Measurements from ENCODE around the gene GBE1. TPM values are rescaled to one million over a fixed set of nuclear protein-coding genes. Genes with fewer than 3 reads are reported as not detected.

Gene GBE1
- total RNA-seq, 2 experiments from 2014 or later = 29.8 to 33.3 TPM

DNA sequence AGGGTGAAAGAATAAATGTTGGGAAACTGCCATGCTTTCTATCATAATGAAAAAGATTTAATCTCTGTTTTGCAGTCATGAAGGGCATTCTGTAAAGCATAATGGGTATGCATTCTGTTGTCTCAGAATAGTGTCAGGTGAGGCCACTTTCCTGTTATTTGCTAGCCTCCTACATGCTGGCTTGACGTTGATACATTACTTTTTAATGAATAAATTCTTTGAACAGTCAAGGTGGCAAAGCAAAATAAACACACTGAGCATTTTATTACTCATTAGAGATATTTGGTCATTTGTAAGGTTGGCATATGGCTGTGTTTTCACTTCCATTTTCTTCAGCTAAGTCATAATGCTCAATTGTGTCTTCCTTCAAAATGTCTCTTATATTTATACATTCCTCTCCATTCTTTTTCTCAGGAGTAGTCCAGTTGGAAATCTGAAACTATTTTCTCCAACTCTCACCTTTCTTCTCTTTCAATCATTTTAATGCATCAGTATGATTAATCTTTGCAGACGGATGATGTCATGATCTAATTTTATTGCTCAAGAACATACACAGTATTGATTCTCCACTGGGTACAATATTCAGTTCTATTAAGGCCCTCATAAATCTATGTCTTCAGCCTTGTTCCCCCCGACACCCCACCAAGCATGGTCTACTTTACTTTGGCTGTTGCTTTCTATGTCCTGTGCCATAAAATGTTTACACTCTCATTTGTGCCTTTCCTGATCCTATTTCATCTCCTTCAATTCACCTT is 290.7 kb downstream of the GBE1 start:
- peaks cover 3% of the 10 kb centered on the region for H3K27me3 Mint-ChIP-seq (ENCODE audit: low read depth)
- H3K27ac Mint-ChIP-seq = no peak overlapping the region
- no peaks in the 10 kb centered on the region for H3K36me3 Mint-ChIP-seq (ENCODE audit: low read depth)
- no peaks in the 10 kb centered on the region for H3K4me1 Mint-ChIP-seq (ENCODE audit: low read depth)
- no peak overlapping the region for H3K4me3 Mint-ChIP-seq
- POLR2A ChIA-PET = no interaction called here
- DNase-seq = no peak
- CTCF ChIA-PET = no interaction called here
- no peak for ATAC-seq
- no peaks in the 10 kb centered on the region for H3K9me3 Mint-ChIP-seq (ENCODE audit: insufficient read depth)

DNA sequence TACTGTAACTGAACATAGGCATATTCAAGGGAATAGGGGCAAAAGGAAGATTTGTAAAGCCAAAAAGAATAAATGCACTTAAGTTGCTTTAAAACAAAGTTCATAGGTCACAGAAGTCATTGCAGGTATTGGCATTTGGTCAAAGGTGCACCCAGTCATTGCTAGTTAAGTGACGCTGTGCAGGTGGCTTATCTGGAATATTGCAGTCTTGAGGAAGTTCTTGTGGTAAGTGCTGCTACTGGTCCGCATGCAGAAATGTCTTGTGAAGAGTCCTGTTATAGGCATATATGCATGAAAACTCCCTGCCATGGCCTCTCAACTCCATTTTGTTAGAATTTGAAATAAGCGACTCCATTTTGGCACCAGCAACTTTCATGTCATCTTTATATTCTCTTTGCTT is 293.1 kb downstream of the GBE1 start:
- Mint-ChIP-seq H3K36me3 (ENCODE audit: low read depth) (no peaks in the 10 kb centered on the region), H3K4me3 (no peak overlapping the region), H3K9me3 (ENCODE audit: insufficient read depth) (no peaks in the 10 kb centered on the region), H3K4me1 (ENCODE audit: low read depth) (no peaks in the 10 kb centered on the region), H3K27ac (no peak overlapping the region), H3K27me3 (ENCODE audit: low read depth) (no peaks in the 10 kb centered on the region)
- POLR2A ChIA-PET = no interaction called here
- CTCF ChIA-PET = interaction anchor here (0.8 kb wide), 1 partner anchor 22 kb away, joined by 3 read pairs; no protein-coding TSS in a partner anchor
- DNase-seq (no peak), ATAC-seq (no peak)

- ChIA-PET CTCF (no interaction called here), POLR2A (no interaction called here)
- no peak for DNase-seq
- no peaks in the 10 kb centered on the region for H3K4me1 Mint-ChIP-seq (ENCODE audit: low read depth)
- H3K9me3 Mint-ChIP-seq (ENCODE audit: insufficient read depth) = no peaks in the 10 kb centered on the region
- no peak overlapping the region for H3K27ac Mint-ChIP-seq
- H3K4me3 Mint-ChIP-seq = no peak overlapping the region
- H3K36me3 Mint-ChIP-seq (ENCODE audit: low read depth) = no peaks in the 10 kb centered on the region
- H3K27me3 Mint-ChIP-seq (ENCODE audit: low read depth) = no peaks in the 10 kb centered on the region
- no peak for ATAC-seq
Measured at GRCh38 chr3:81466201-81466560, 295.3 kb downstream of the GBE1 start.

DNA sequence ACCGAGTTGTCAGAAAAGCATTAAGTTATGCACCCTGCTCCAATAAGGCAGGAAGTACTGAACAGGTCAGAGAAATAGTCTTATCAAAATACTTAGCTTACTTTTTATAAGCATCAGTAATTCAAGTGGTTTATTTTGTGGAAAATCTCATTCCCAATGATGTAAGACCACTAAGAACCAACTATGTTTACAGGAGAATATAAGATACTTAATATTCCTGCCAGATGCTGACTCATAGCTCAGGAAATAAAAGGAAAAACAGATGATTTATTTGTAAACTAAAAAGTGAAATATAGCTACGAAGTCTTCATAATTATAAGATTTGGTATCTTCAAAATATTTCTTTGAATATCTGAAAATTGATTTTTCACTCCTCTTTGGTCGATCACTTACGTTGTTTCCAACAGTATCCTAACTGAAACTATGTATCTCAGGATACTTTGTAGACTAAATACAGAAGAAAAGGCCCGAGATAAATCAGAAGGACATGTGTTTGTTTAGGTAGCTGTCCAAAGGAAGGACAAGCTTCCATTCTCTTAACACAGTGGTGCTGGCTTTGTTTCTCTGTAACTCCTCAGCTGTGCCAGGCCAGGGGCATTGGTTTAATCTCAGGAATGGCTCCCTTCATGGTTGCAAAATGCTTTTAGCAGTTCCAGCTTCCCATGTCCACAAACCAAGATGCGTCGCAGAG is 295.8 kb downstream of the GBE1 start:
- CTCF ChIA-PET = no interaction called here
- no peaks in the 10 kb centered on the region for H3K4me1 Mint-ChIP-seq (ENCODE audit: low read depth)
- POLR2A ChIA-PET = no interaction called here
- DNase-seq = no peak
- no peak for ATAC-seq
- H3K4me3 Mint-ChIP-seq = no peak overlapping the region
- no peaks in the 10 kb centered on the region for H3K36me3 Mint-ChIP-seq (ENCODE audit: low read depth)
- no peaks in the 10 kb centered on the region for H3K27me3 Mint-ChIP-seq (ENCODE audit: low read depth)
- H3K27ac Mint-ChIP-seq = no peak overlapping the region
- H3K9me3 Mint-ChIP-seq (ENCODE audit: insufficient read depth) = no peaks in the 10 kb centered on the region

GRCh38 chr3:81463781-81464180 is 297.7 kb downstream of the GBE1 start:
- ChIA-PET CTCF (interaction anchor here (1.0 kb wide), 1 partner anchor 26 kb away, joined by 3 read pairs; no protein-coding TSS in a partner anchor), POLR2A (no interaction called here)
- Mint-ChIP-seq H3K9me3 (ENCODE audit: insufficient read depth) (no peaks in the 10 kb centered on the region), H3K36me3 (ENCODE audit: low read depth) (no peaks in the 10 kb centered on the region), H3K27me3 (ENCODE audit: low read depth) (no peaks in the 10 kb centered on the region), H3K4me3 (no peak overlapping the region), H3K4me1 (ENCODE audit: low read depth) (no peaks in the 10 kb centered on the region), H3K27ac (no peak overlapping the region)
- ATAC-seq = no peak
- no peak for DNase-seq

DNA sequence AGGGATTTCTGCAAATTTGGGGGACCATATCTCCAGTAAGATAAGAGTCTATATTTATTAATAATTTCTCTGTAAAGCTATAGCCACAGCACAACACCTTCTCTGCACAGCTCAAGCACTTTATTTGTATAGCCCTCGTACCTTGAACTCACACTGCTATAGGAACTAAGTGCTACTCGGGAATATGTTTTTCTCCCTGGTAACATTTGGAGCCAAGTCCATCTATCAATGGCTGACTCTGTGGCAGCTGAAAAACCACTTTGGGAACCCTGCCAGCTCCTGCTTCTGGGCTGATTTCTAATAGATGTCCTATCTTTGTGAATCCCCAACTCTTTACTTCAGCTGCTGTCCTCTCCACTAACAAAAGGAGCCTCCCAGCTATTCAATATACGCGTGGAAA is 298.5 kb downstream of the GBE1 start:
- no peaks in the 10 kb centered on the region for H3K27me3 Mint-ChIP-seq (ENCODE audit: low read depth)
- no peaks in the 10 kb centered on the region for H3K9me3 Mint-ChIP-seq (ENCODE audit: insufficient read depth)
- no peaks in the 10 kb centered on the region for H3K36me3 Mint-ChIP-seq (ENCODE audit: low read depth)
- DNase-seq (no peak), ATAC-seq (no peak)
- ChIA-PET POLR2A (no interaction called here), CTCF (interaction anchor here (1.0 kb wide), 1 partner anchor 27 kb away, joined by 3 read pairs; no protein-coding TSS in a partner anchor)
- H3K4me1 Mint-ChIP-seq (ENCODE audit: low read depth) = no peaks in the 10 kb centered on the region
- H3K4me3 Mint-ChIP-seq = no peak overlapping the region
- H3K27ac Mint-ChIP-seq = no peak overlapping the region

GRCh38 chr3:81459733-81460132 is 301.7 kb downstream of the GBE1 start:
- H3K4me3 Mint-ChIP-seq = no peak overlapping the region
- ATAC-seq (no peak), DNase-seq (no peak)
- no peaks in the 10 kb centered on the region for H3K9me3 Mint-ChIP-seq (ENCODE audit: insufficient read depth)
- ChIA-PET POLR2A (no interaction called here), CTCF (no interaction called here)
- no peak overlapping the region for H3K27ac Mint-ChIP-seq
- no peaks in the 10 kb centered on the region for H3K27me3 Mint-ChIP-seq (ENCODE audit: low read depth)
- H3K36me3 Mint-ChIP-seq (ENCODE audit: low read depth) = no peaks in the 10 kb centered on the region
- H3K4me1 Mint-ChIP-seq (ENCODE audit: low read depth) = no peaks in the 10 kb centered on the region

DNA sequence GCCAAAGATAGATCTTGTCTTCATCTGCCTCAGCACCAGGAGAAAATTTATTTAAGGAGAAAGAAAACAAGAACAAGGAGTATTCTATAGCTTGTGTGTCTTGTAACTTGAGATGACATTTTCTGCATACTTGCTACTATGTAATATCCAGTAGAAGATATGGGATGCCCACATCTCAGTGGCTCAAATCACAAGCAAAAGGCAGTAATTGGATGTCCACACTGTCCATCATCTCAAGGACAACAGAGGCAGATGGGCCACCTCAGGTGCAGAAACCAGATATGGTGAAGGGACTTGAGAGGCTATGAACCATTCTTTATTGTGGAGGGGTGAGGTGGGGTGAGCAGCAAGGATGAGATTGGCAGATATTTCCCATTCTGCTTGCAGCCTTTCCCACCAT is 309.0 kb downstream of the GBE1 start:
- Mint-ChIP-seq H3K36me3 (ENCODE audit: low read depth) (no peaks in the 10 kb centered on the region), H3K27ac (no peak overlapping the region), H3K4me1 (ENCODE audit: low read depth) (no peaks in the 10 kb centered on the region), H3K27me3 (ENCODE audit: low read depth) (no peaks in the 10 kb centered on the region), H3K4me3 (no peak overlapping the region), H3K9me3 (ENCODE audit: insufficient read depth) (no peaks in the 10 kb centered on the region)
- CTCF ChIA-PET = no interaction called here
- POLR2A ChIA-PET = no interaction called here
- DNase-seq (no peak), ATAC-seq (no peak)

- Mint-ChIP-seq H3K27me3 (ENCODE audit: low read depth) (no peaks in the 10 kb centered on the region), H3K9me3 (ENCODE audit: insufficient read depth) (no peaks in the 10 kb centered on the region), H3K4me3 (no peak overlapping the region), H3K4me1 (ENCODE audit: low read depth) (no peaks in the 10 kb centered on the region), H3K36me3 (ENCODE audit: low read depth) (no peaks in the 10 kb centered on the region), H3K27ac (no peak overlapping the region)
- DNase-seq = no peak
- CTCF ChIA-PET = no interaction called here
- ATAC-seq = no peak
- POLR2A ChIA-PET = no interaction called here
Measured at GRCh38 chr3:81451611-81452010, 309.8 kb downstream of the GBE1 start.

GRCh38 chr3:81451140-81451539 is 310.3 kb downstream of the GBE1 start:
- Mint-ChIP-seq H3K36me3 (ENCODE audit: low read depth) (no peaks in the 10 kb centered on the region), H3K4me3 (no peak overlapping the region), H3K9me3 (ENCODE audit: insufficient read depth) (no peaks in the 10 kb centered on the region), H3K27ac (no peak overlapping the region), H3K4me1 (ENCODE audit: low read depth) (no peaks in the 10 kb centered on the region), H3K27me3 (ENCODE audit: low read depth) (no peaks in the 10 kb centered on the region)
- DNase-seq = no peak
- ATAC-seq = no peak
- ChIA-PET POLR2A (no interaction called here), CTCF (no interaction called here)

GRCh38 chr3:81446806-81447205 is 314.6 kb downstream of the GBE1 start:
- CTCF ChIA-PET = no interaction called here
- no peaks in the 10 kb centered on the region for H3K27me3 Mint-ChIP-seq (ENCODE audit: low read depth)

DNA sequence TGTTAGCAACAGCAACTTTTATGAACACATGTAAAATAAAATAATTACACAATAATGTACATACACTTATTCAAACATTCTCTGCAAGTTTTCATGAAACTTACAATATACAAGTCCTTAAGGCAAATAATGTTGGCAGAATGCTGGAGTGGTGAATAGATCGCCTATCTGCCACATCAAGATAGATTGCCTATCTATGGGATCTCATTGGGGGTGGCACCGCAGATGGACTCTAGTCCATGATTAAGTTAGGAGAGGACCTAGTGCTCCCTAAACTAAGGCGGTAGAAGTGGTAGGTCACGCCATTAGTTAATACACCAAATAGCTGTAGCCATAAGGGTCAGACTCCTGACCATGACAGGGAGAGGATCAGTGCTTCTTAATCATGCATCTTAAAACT is 315.7 kb downstream of the GBE1 start:
- H3K36me3 Mint-ChIP-seq (ENCODE audit: low read depth) = no peaks in the 10 kb centered on the region
- ATAC-seq = no peak
- H3K9me3 Mint-ChIP-seq (ENCODE audit: insufficient read depth) = no peaks in the 10 kb centered on the region
- H3K27me3 Mint-ChIP-seq (ENCODE audit: low read depth) = no peaks in the 10 kb centered on the region
- ChIA-PET CTCF (no interaction called here), POLR2A (no interaction called here)
- H3K4me1 Mint-ChIP-seq (ENCODE audit: low read depth) = no peaks in the 10 kb centered on the region
- no peak overlapping the region for H3K27ac Mint-ChIP-seq
- no peak overlapping the region for H3K4me3 Mint-ChIP-seq
- DNase-seq = no peak

More at GRCh38 chr3:81446806-81447205, 314.6 kb downstream of the GBE1 start:
- H3K4me1 Mint-ChIP-seq (ENCODE audit: low read depth) = no peaks in the 10 kb centered on the region
- no peaks in the 10 kb centered on the region for H3K9me3 Mint-ChIP-seq (ENCODE audit: insufficient read depth)
- no peak for DNase-seq
- no peaks in the 10 kb centered on the region for H3K36me3 Mint-ChIP-seq (ENCODE audit: low read depth)
- POLR2A ChIA-PET = no interaction called here
- H3K27ac Mint-ChIP-seq = no peak overlapping the region
- ATAC-seq = no peak
- H3K4me3 Mint-ChIP-seq = no peak overlapping the region
